Stimulated activated CD4-positive, alpha-beta T cell treated with anti-CD3 and anti-CD28 coated beads, Interleukin-2, amount 100 ng/mL, for 24 hours (primary cell): ENCODE results near the gene SCARB1.

Experiments
- DNase-seq, 2 donors: peaks; one replicate each; pipeline ENCODE4 v3.0.0-alpha.2; 2020

SCARB1 gene

GRCh38 chr12:124740691-124741137 lies 123.0 kb downstream of the SCARB1 start:
- peak; percentile 28 to 43 for DNase-seq

- no peak for DNase-seq
These were observed 123.6 kb downstream of the SCARB1 start for GRCh38 chr12:124739953-124740561.

GRCh38 chr12:124738636-124739467 lies 124.8 kb downstream of the SCARB1 start:
- peak in 1 of 2 donors; percentile 12 for DNase-seq

GRCh38 chr12:124737772-124738635 lies 125.7 kb downstream of the SCARB1 start:
- no peak for DNase-seq

GRCh38 chr12:124737040-124737419 lies 126.6 kb downstream of the SCARB1 start:
- DNase-seq, result no peak

GRCh38 chr12:124736115-124737039 lies 127.3 kb downstream of the SCARB1 start:
- DNase-seq, result peak in 1 of 2 donors; percentile 23

GRCh38 chr12:124734224-124734788 lies 129.4 kb downstream of the SCARB1 start:
- no peak for DNase-seq

- no peak for DNase-seq
These were observed 130.6 kb downstream of the SCARB1 start for GRCh38 chr12:124733086-124733485.

- DNase-seq, result no peak
These were observed 131.2 kb downstream of the SCARB1 start for GRCh38 chr12:124732275-124733075.

- no peak for DNase-seq
These were observed 131.8 kb downstream of the SCARB1 start for GRCh38 chr12:124731869-124732268.

GRCh38 chr12:124730455-124730932 lies 133.2 kb downstream of the SCARB1 start:
- no peak for DNase-seq

GRCh38 chr12:124727922-124728321 lies 135.7 kb downstream of the SCARB1 start:
- no peak for DNase-seq

GRCh38 chr12:124727264-124727800 lies 136.3 kb downstream of the SCARB1 start:
- no peak for DNase-seq
